ENCODE measurements around the gene CARHSP1.

DNA sequence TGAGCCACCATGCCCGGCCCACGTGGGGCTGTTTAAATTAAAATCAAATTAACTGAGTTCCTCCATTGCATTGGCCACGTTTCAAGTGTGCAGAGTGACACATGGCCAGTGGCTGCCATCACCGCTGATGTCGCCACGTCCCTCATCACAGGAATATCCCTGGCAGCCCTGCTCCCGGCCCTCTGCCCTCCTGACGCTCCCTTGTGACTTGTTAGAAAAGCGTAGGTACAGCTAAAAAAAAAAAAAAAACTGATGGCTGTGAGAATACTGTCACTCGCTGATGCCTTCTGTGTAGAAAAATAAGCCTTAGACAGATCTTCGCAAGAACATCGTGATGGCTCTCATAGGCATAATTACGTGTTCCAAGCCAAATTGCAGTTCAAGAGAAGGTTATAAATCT is 21.7 kb downstream of the CARHSP1 start:
- TF ChIP-seq, protein P1, sequence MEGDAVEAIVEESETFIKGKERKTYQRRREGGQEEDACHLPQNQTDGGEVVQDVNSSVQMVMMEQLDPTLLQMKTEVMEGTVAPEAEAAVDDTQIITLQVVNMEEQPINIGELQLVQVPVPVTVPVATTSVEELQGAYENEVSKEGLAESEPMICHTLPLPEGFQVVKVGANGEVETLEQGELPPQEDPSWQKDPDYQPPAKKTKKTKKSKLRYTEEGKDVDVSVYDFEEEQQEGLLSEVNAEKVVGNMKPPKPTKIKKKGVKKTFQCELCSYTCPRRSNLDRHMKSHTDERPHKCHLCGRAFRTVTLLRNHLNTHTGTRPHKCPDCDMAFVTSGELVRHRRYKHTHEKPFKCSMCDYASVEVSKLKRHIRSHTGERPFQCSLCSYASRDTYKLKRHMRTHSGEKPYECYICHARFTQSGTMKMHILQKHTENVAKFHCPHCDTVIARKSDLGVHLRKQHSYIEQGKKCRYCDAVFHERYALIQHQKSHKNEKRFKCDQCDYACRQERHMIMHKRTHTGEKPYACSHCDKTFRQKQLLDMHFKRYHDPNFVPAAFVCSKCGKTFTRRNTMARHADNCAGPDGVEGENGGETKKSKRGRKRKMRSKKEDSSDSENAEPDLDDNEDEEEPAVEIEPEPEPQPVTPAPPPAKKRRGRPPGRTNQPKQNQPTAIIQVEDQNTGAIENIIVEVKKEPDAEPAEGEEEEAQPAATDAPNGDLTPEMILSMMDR (IDR thresholded peaks at IDR 0.05): no peak
- TF ChIP-seq POLR2A (IDR thresholded peaks at IDR 0.05): no peak

All from prostate gland (tissue), 2 donors.